Measurements from ENCODE around the gene IL7R. TPM values are rescaled to one million over a fixed set of nuclear protein-coding genes. Genes with fewer than 3 reads are reported as not detected.

IL7R gene
- polyA plus RNA-seq, 1 experiment = 54.5 TPM

DNA sequence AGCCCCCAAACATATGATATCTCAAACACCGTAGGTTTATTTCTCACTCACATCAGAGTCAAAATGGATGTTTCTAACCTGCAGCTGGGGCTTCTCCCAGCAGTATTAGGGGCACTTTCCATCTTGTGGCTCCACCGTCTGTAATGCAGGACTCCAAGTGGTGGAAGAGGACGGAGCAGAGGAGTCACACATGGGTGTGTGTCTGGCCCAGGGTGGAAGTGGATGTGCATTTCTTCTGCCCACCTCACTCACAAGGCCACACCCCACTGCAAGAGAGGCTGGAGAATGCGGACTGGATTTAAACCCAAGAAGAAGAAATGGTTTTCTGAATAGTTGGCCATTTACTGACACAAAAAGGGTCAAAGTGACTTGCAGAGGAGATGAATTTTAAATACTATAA lies 13.9 kb downstream of the IL7R start:
- Histone ChIP-seq H3K36me3 (ENCODE audit: control insufficient read depth, insufficient read depth, low read length) (peaks cover 6% of the 10 kb centered on the region; the same call in 1 of the 2 replicates), H3K4me3 (ENCODE audit: low read depth, low read length) (no peak overlapping the region), H3K27me3 (ENCODE audit: control insufficient read depth, insufficient read depth, low read length) (no peaks in the 10 kb centered on the region)
- POLR2A ChIA-PET = no interaction called here
- CTCF ChIA-PET = interaction anchor here (1.1 kb wide), 2 partner anchors 10 to 54 kb away, joined by 3 to 4 read pairs; no protein-coding TSS in a partner anchor
- no peak for DNase-seq (ENCODE audit: low read depth)
- TF ChIP-seq, protein P1, sequence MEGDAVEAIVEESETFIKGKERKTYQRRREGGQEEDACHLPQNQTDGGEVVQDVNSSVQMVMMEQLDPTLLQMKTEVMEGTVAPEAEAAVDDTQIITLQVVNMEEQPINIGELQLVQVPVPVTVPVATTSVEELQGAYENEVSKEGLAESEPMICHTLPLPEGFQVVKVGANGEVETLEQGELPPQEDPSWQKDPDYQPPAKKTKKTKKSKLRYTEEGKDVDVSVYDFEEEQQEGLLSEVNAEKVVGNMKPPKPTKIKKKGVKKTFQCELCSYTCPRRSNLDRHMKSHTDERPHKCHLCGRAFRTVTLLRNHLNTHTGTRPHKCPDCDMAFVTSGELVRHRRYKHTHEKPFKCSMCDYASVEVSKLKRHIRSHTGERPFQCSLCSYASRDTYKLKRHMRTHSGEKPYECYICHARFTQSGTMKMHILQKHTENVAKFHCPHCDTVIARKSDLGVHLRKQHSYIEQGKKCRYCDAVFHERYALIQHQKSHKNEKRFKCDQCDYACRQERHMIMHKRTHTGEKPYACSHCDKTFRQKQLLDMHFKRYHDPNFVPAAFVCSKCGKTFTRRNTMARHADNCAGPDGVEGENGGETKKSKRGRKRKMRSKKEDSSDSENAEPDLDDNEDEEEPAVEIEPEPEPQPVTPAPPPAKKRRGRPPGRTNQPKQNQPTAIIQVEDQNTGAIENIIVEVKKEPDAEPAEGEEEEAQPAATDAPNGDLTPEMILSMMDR (IDR thresholded peaks at IDR 0.05; ENCODE audit: insufficient read depth, low read depth, low read length) = no peak

DNA sequence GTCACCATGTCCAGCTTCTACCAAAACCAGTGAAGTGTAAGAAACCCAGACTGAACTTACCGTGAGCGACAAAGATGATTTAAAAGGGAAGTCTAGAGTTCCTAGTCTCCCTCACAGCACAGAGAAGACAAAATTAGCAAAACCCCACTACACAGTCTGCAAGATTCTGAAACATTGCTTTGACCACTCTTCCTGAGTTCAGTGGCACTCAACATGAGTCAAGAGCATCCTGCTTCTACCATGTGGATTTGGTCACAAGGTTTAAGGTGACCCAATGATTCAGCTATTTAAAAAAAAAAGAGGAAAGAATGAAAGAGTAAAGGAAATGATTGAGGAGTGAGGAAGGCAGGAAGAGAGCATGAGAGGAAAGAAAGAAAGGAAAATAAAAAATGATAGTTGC lies 19.8 kb downstream of the IL7R start:
- peaks cover 5% of the 10 kb centered on the region for H3K36me3 ChIP-seq (ENCODE audit: control insufficient read depth, insufficient read depth, low read length)
- ChIA-PET POLR2A (no interaction called here), CTCF (interaction anchor here (0.6 kb wide), 1 partner anchor 9 kb away, joined by 3 read pairs; no protein-coding TSS in a partner anchor)
- H3K27me3 ChIP-seq (ENCODE audit: control insufficient read depth, insufficient read depth, low read length) = no peaks in the 10 kb centered on the region
- no peak for DNase-seq (ENCODE audit: low read depth)
- TF ChIP-seq, protein P1 (IDR thresholded peaks at IDR 0.05; ENCODE audit: insufficient read depth, low read depth, low read length) = no peak
- no peak overlapping the region for H3K4me3 ChIP-seq (ENCODE audit: low read depth, low read length)

DNA sequence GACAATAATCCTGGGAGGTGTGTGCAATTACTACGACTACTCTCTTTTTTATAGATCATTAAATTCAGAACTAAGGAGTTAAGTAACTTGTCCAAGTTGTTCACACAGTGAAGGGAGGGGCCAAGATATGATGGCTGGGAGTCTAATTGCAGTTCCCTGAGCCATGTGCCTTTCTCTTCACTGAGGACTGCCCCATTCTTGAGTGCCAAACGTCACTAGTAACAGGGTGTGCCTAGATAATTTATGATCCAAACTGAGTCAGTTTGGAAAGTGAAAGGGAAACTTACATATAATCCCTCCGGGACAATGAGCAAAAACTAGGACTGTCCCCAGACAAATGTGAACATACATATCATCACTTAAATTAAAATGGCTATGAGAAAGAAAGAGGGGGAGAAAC lies 20.2 kb downstream of the IL7R start:
- no peak for DNase-seq (ENCODE audit: low read depth)
- Histone ChIP-seq H3K27me3 (ENCODE audit: control insufficient read depth, insufficient read depth, low read length) (no peaks in the 10 kb centered on the region), H3K36me3 (ENCODE audit: control insufficient read depth, insufficient read depth, low read length) (peaks cover 4% of the 10 kb centered on the region), H3K4me3 (ENCODE audit: low read depth, low read length) (no peak overlapping the region)
- ChIA-PET POLR2A (no interaction called here), CTCF (interaction anchor here (0.6 kb wide), 1 partner anchor 9 kb away, joined by 3 read pairs; no protein-coding TSS in a partner anchor)
- TF ChIP-seq, protein P1 (IDR thresholded peaks at IDR 0.05; ENCODE audit: insufficient read depth, low read depth, low read length) = no peak

DNA sequence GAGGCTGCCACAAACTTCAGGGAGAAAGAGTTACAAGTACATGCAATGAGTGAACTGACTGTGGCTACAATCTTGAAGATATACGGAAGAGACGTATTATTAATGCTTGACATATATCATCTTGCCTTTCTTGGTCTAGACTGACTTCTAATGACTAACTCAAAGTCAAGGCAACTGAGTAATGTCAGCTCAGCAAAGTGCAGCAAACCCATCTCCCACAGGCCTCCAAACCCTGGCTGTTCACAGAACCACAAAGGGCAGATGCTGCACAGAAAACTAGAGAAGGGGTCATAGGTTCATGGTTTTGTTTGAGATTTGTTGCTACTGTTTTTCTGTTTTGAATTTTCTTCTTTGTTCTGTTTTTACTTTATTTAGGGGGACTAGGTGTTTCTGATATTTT lies 21.0 kb downstream of the IL7R start:
- DNase-seq (ENCODE audit: low read depth) = no peak
- H3K36me3 ChIP-seq (ENCODE audit: control insufficient read depth, insufficient read depth, low read length) = peaks cover 4% of the 10 kb centered on the region
- CTCF ChIA-PET = no interaction called here
- POLR2A ChIA-PET = no interaction called here
- TF ChIP-seq, protein P1 (IDR thresholded peaks at IDR 0.05; ENCODE audit: insufficient read depth, low read depth, low read length) = no peak
- H3K4me3 ChIP-seq (ENCODE audit: low read depth, low read length) = no peak overlapping the region
- no peaks in the 10 kb centered on the region for H3K27me3 ChIP-seq (ENCODE audit: control insufficient read depth, insufficient read depth, low read length)

DNA sequence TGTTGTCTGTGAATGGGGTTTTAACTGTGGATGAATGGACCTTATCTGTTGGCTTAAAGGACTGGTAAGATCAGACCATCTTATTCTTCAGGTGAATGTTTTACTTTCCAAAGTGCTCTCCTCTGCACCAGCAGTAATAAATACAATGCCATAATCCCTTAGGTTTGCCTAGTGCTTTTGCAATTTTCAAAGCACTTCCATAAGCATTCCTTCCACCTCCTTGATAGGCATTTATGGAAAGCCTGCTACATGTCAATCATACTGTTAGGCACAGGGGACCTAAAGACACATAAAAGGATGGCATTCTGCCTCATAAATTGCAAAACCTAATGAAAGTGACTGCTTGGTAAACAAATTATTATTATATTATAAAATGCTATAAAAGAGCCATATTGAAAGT lies 21.4 kb downstream of the IL7R start:
- POLR2A ChIA-PET = no interaction called here
- CTCF ChIA-PET = interaction anchor here (0.6 kb wide), 1 partner anchor 48 kb away, joined by 3 read pairs; no protein-coding TSS in a partner anchor
- TF ChIP-seq, protein P1 (IDR thresholded peaks at IDR 0.05; ENCODE audit: insufficient read depth, low read depth, low read length) = no peak

More for the DNA sequence above, 21.4 kb downstream of the IL7R start:
- Histone ChIP-seq H3K36me3 (ENCODE audit: control insufficient read depth, insufficient read depth, low read length) (peaks cover 4% of the 10 kb centered on the region), H3K4me3 (ENCODE audit: low read depth, low read length) (no peak overlapping the region), H3K27me3 (ENCODE audit: control insufficient read depth, insufficient read depth, low read length) (no peaks in the 10 kb centered on the region)
- DNase-seq (ENCODE audit: low read depth) = no peak

Data from BJ (cell line).